K562 (cell line): Measurements from ENCODE around the gene EAF1. TPM values are rescaled to one million over a fixed set of nuclear protein-coding genes. Genes with fewer than 3 reads are reported as not detected.

Experiments
- ATAC-seq: fragments of 200-7000 bp; cut with Tn5 transposase; 3 replicates; pipeline ENCODE4 v1.9.1; 2020; ENCODE audit warnings: moderate library complexity
- BruUV-seq: library from RNA; stranded (reverse); fragments of 400-500 nt; replicated peaks from 2 replicates; lab custom pipeline; 2021; lab: Mats Ljungman, UMichigan
- CTCF ChIA-PET: fragments of 300-600 bp; formaldehyde crosslinking; extraction: SDS; loops from one replicate; lab custom pipeline; 2021; ENCODE audit warnings: low intra/inter-chr PET ratio; lab: Yijun Ruan, JAX
- POLR2A ChIA-PET: fragments of 300-600, 350-650 bp; sonication (Branson Sonifier 250); formaldehyde crosslinking; extraction: SDS; loops from one replicate; lab custom pipeline; 2021; ENCODE audit warnings: antibody characterized with exemption, inconsistent platforms; lab: Yijun Ruan, JAX
- DNase-seq, 4 experiments: peaks; one replicate each; pipeline versions ENCODE4 v3.0.0 to v3.0.0-alpha.2; 2011 to 2018; ENCODE audit warnings: low spot score in 3 of 4, mixed read lengths in 3 of 4; ENCODE audit errors: extremely low read depth in 1 of 4
- FAIRE-seq: peaks from 2 replicates; lab custom pipeline; 2011; peaks lifted over from hg19 to GRCh38; lab: Jason Lieb, UNC
- H2AFZ ChIP-seq: 2 replicates; pipeline ENCODE4 v1.6.0; 2011; ENCODE audit warnings: low read depth, low read length, control low read depth, inconsistent platforms
- H3K27ac ChIP-seq: fragments of 200-600 bp; 3 replicates; pipeline ENCODE4 v1.8.0; 2011; ENCODE audit warnings: low read depth, mild to moderate bottlenecking, control low read depth, inconsistent platforms, low read length, moderate library complexity, mixed read lengths; ENCODE audit errors: extremely low read depth
- H3K27me3 ChIP-seq, 2 experiments: fragments of 300-600 bp in 1 of 2; 2 replicates in 1 of 2; 3 replicates in 1 of 2; pipeline versions ENCODE4 v1.6.0 to v1.8.0; 2011; ENCODE audit warnings: inconsistent platforms in 2 of 2, low read length in 2 of 2, mild to moderate bottlenecking in 1 of 2, mixed read lengths in 1 of 2, moderate library complexity in 1 of 2; ENCODE audit not compliant: control insufficient read depth in 2 of 2, insufficient read depth in 2 of 2
- H3K36me3 ChIP-seq: fragments of 300-600 bp; 3 replicates; pipeline ENCODE4 v1.8.0; 2011; ENCODE audit warnings: mild to moderate bottlenecking, low read length, inconsistent platforms; ENCODE audit not compliant: control insufficient read depth, insufficient read depth
- H3K4me1 ChIP-seq, 2 experiments: fragments of 200-600 bp in 1 of 2; replicated peaks in 1 of 2; 2 replicates in 1 of 2; 3 replicates in 1 of 2; pipeline versions ENCODE4 v1.5.1 to v1.8.0; 2011; ENCODE audit warnings: inconsistent platforms in 2 of 2, low read length in 2 of 2, mild to moderate bottlenecking in 1 of 2, mixed read lengths in 1 of 2, moderate library complexity in 1 of 2; ENCODE audit not compliant: control insufficient read depth in 2 of 2, insufficient read depth in 2 of 2
- H3K4me2 ChIP-seq: 2 replicates; pipeline ENCODE4 v1.6.1; 2011; ENCODE audit warnings: low read length, control low read depth, inconsistent platforms, mixed read lengths; ENCODE audit not compliant: insufficient read depth
- H3K4me3 ChIP-seq: fragments of 200-600 bp; sonication (generic), shearing (Covaris generic); 2 replicates; pipeline ENCODE4 v1.5.1; 2016; ENCODE audit warnings: control low read depth, inconsistent platforms
- H3K79me2 ChIP-seq: fragments of 200-600 bp; 3 replicates; pipeline ENCODE4 v1.8.0; 2011; ENCODE audit warnings: low read length, inconsistent platforms; ENCODE audit not compliant: control insufficient read depth, insufficient read depth
- H3K9ac ChIP-seq, 2 experiments: 2 replicates each; pipeline versions ENCODE4 v1.6.0 to v1.6.1; 2011; ENCODE audit warnings: low read depth in 2 of 2, low read length in 2 of 2, control low read depth in 1 of 2, inconsistent platforms in 1 of 2, mild to moderate bottlenecking in 1 of 2, mixed read lengths in 1 of 2; ENCODE audit not compliant: insufficient read depth in 1 of 2
- H3K9me1 ChIP-seq: one replicate; pipeline ENCODE4 v1.6.0; 2011; ENCODE audit warnings: inconsistent platforms, mild to moderate bottlenecking, low read length, moderate library complexity; ENCODE audit not compliant: control insufficient read depth, insufficient read depth
- H3K9me3 ChIP-seq: replicated peaks from 2 replicates; pipeline ENCODE4 v1.5.1; 2011; ENCODE audit warnings: low read depth, low read length, inconsistent platforms; ENCODE audit not compliant: control insufficient read depth, insufficient read depth
- H4K20me1 ChIP-seq: replicated peaks from 2 replicates; pipeline ENCODE4 v1.6.1; 2011; ENCODE audit warnings: low read length, inconsistent platforms, mixed read lengths; ENCODE audit not compliant: control insufficient read depth, insufficient read depth
- DDX20 ChIP-seq: fragments of 450-650 bp; IDR thresholded peaks from 2 replicates; pipeline ENCODE4 v1.6.1; 2016; ENCODE audit warnings: missing genetic modification characterization, low read depth, mild to moderate bottlenecking, missing compliant biosample characterization, moderate library complexity
- PHF21A ChIP-seq: fragments of 450-650 bp; IDR thresholded peaks from 2 replicates; pipeline ENCODE4 v1.6.1; 2017; ENCODE audit warnings: low read depth, borderline replicate concordance
- SMARCC2 ChIP-seq: fragments of 450-650 bp; IDR thresholded peaks from 2 replicates; pipeline ENCODE4 v1.6.1; 2017; ENCODE audit warnings: antibody characterized with exemption, moderate library complexity, mild to moderate bottlenecking, low read depth
- TRIM25 ChIP-seq: fragments of 450-650 bp; IDR thresholded peaks from 2 replicates; pipeline ENCODE4 v1.7.0; 2016; ENCODE audit warnings: borderline replicate concordance
- ZNF436 ChIP-seq: fragments of 250-450, 450-650 bp; sonication (Bioruptor Pico); formaldehyde crosslinking; IDR thresholded peaks from 2 replicates; pipeline ENCODE4 v1.7.0; 2020; ENCODE audit warnings: mild to moderate bottlenecking
- ZNF780A ChIP-seq: fragments of 250-450 bp; sonication (Bioruptor Pico); IDR thresholded peaks from 2 replicates; pipeline ENCODE4 v1.5.0; 2021; ENCODE audit warnings: mild to moderate bottlenecking
- WGBS: fragments of 100-300 bp; shearing (Covaris generic); methylation state at CpG from one replicate; pipeline ENCODE4 v1.1.6; 2016; ENCODE audit warnings: low coverage, mixed read lengths; ENCODE audit not compliant: insufficient coverage; ENCODE audit errors: missing lambda C conversion rate; 5-methylcytosine and 5-hydroxymethylcytosine counted together
- in situ Hi-C: fragments of 300-500 bp; cut with MboI; formaldehyde crosslinking; loops from 4 replicates; pipeline ENCODE4 v1.15.0; 2018; ENCODE audit warnings: inconsistent platforms, mixed read lengths
- intact Hi-C: fragments of 100-400 bp; cut with micrococcal nuclease; formaldehyde crosslinking; loops from 2 replicates; pipeline ENCODE4 v1.14.2; 2022
- polyA plus RNA-seq, 8 experiments: library from polyadenylated mRNA; depleted of rRNA in 4 of 8; stranded (reverse) in 5 of 8; unstranded in 3 of 8; fragments of >200 nt; fragmentation: Nextera tagmentation in 2 of 8; fragmentation: Illumina TruSeq in 1 of 8; extraction: Ambion mirVana in 2 of 8; extraction: Trizol in 1 of 8; gene quantifications; 2 replicates each; pipeline versions ENCODE4 v1.2.1 to v1.2.3, GENCODE V29; 2011 to 2014; ENCODE audit warnings: inconsistent platforms in 1 of 8, missing spikeins in 1 of 8
- total RNA-seq, 7 experiments: library from RNA; depleted of rRNA in 6 of 7; stranded (reverse); fragments of >200 nt in 6 of 7; fragmentation: Illumina TruSeq in 2 of 7; extraction: Trizol in 2 of 7; gene quantifications; 2 replicates each; pipeline versions ENCODE4 v1.2.1 to v1.2.3, GENCODE V29; 2011 to 2021; ENCODE audit warnings: low replicate concordance in 1 of 7
- TF ChIP-seq, protein P1 (sequence below): fragments of 250-450 bp; sonication (Bioruptor Pico); IDR thresholded peaks from 2 replicates; pipeline ENCODE4 v1.4.0; 2020

EAF1 gene
- total and polyA plus RNA-seq, 9 of the 15 experiments (the other 6 are each of a cell fraction or from before 2014, with no cell fraction given), result 7.0 to 26.8 (median 20.4) TPM

- H3K4me1 ChIP-seq, result peaks cover 0 to 7% of the 10 kb centered on the region in 2 experiments; a peak in 2 of 5 replicates
- no peak overlapping the region for H3K27ac ChIP-seq
- DNase-seq (no peak), FAIRE-seq (no peak), ATAC-seq (no peak)
- no peak overlapping the region for H3K4me3 ChIP-seq
- H3K9me3 ChIP-seq, result no peaks in the 10 kb centered on the region
- ChIA-PET CTCF (no interaction called here), POLR2A (no interaction called here)
- intact Hi-C loops, result no loop called here
- no peak overlapping the region for H2AFZ ChIP-seq
- BruUV-seq, result no TSS peak
- no peak for TF ChIP-seq TRIM25
- TF ChIP-seq PHF21A, result no peak
- TF ChIP-seq, protein P1, sequence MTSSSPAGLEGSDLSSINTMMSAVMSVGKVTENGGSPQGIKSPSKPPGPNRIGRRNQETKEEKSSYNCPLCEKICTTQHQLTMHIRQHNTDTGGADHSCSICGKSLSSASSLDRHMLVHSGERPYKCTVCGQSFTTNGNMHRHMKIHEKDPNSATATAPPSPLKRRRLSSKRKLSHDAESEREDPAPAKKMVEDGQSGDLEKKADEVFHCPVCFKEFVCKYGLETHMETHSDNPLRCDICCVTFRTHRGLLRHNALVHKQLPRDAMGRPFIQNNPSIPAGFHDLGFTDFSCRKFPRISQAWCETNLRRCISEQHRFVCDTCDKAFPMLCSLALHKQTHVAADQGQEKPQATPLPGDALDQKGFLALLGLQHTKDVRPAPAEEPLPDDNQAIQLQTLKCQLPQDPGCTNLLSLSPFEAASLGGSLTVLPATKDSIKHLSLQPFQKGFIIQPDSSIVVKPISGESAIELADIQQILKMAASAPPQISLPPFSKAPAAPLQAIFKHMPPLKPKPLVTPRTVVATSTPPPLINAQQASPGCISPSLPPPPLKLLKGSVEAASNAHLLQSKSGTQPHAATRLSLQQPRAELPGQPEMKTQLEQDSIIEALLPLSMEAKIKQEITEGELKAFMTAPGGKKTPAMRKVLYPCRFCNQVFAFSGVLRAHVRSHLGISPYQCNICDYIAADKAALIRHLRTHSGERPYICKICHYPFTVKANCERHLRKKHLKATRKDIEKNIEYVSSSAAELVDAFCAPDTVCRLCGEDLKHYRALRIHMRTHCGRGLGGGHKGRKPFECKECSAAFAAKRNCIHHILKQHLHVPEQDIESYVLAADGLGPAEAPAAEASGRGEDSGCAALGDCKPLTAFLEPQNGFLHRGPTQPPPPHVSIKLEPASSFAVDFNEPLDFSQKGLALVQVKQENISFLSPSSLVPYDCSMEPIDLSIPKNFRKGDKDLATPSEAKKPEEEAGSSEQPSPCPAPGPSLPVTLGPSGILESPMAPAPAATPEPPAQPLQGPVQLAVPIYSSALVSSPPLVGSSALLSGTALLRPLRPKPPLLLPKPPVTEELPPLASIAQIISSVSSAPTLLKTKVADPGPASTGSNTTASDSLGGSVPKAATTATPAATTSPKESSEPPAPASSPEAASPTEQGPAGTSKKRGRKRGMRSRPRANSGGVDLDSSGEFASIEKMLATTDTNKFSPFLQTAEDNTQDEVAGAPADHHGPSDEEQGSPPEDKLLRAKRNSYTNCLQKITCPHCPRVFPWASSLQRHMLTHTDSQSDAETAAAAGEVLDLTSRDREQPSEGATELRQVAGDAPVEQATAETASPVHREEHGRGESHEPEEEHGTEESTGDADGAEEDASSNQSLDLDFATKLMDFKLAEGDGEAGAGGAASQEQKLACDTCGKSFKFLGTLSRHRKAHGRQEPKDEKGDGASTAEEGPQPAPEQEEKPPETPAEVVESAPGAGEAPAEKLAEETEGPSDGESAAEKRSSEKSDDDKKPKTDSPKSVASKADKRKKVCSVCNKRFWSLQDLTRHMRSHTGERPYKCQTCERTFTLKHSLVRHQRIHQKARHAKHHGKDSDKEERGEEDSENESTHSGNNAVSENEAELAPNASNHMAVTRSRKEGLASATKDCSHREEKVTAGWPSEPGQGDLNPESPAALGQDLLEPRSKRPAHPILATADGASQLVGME (CRISPR knock-in tag), result no peak
- TF ChIP-seq ZNF436 (CRISPR knock-in tag), result no peak
- no peak for TF ChIP-seq ZNF780A
- no peak for TF ChIP-seq DDX20 (tag)
- TF ChIP-seq SMARCC2, result no peak
- H4K20me1 ChIP-seq, result no peaks in the 10 kb centered on the region
- peaks cover 5 to 24% of the 10 kb centered on the region in 2 experiments; a peak in 4 of 5 replicates for H3K27me3 ChIP-seq
- 2% methylated on average over 3 of the region's 3 CpGs for WGBS
- no peaks in the 10 kb centered on the region for H3K79me2 ChIP-seq
- H3K9ac ChIP-seq, result no peak overlapping the region
- H3K9me1 ChIP-seq, result no peaks in the 10 kb centered on the region
- H3K36me3 ChIP-seq, result no peaks in the 10 kb centered on the region
- no peak overlapping the region for H3K4me2 ChIP-seq
- in situ Hi-C loops, result no loop called here
Measured at GRCh38 chr3:15471861-15472260, 44.5 kb downstream of the EAF1 start.
